ENCODE data around the gene TSC1. TPM values are rescaled to one million over a fixed set of nuclear protein-coding genes. Genes with fewer than 3 reads are reported as not detected.

The TSC1 gene
- total RNA-seq, 4 donors from 2014 or later: 36.7 to 45.3 (median 39.7) TPM

GRCh38 chr9:132983491-132984201, 39.2 kb upstream of the TSC1 start:
- H3K9me3 ChIP-seq: no peaks in the 10 kb centered on the region
- no peak for DNase-seq
- no peaks in the 10 kb centered on the region for H3K36me3 ChIP-seq
- intact Hi-C loops (cut with DNase I; ENCODE audit: low total_unique reads) (no loop called here), in situ Hi-C loops (cut with MboI; ENCODE audit: low sequenced_read_pairs in 4 of 4) (no loop called here)
- no peak for ATAC-seq
- TF ChIP-seq, protein P1, sequence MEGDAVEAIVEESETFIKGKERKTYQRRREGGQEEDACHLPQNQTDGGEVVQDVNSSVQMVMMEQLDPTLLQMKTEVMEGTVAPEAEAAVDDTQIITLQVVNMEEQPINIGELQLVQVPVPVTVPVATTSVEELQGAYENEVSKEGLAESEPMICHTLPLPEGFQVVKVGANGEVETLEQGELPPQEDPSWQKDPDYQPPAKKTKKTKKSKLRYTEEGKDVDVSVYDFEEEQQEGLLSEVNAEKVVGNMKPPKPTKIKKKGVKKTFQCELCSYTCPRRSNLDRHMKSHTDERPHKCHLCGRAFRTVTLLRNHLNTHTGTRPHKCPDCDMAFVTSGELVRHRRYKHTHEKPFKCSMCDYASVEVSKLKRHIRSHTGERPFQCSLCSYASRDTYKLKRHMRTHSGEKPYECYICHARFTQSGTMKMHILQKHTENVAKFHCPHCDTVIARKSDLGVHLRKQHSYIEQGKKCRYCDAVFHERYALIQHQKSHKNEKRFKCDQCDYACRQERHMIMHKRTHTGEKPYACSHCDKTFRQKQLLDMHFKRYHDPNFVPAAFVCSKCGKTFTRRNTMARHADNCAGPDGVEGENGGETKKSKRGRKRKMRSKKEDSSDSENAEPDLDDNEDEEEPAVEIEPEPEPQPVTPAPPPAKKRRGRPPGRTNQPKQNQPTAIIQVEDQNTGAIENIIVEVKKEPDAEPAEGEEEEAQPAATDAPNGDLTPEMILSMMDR (IDR thresholded peaks at IDR 0.05 in 4 of 5, conservative IDR thresholded peaks at IDR 0.05 in 1 of 5): no peak
- TF ChIP-seq POLR2A (IDR thresholded peaks at IDR 0.05): no peak
- peaks cover 12 to 25% (median 20%) of the 10 kb centered on the region in 3 donors for H3K27me3 ChIP-seq
- no peak overlapping the region for H3K27ac ChIP-seq
- H3K4me1 ChIP-seq: peaks cover 0 to 3% of the 10 kb centered on the region in 2 donors
- H3K4me3 ChIP-seq: no peak overlapping the region

GRCh38 chr9:132982458-132982857, 38.0 kb upstream of the TSC1 start:
- H3K36me3 ChIP-seq: no peaks in the 10 kb centered on the region
- in situ Hi-C loops (cut with MboI; ENCODE audit: low sequenced_read_pairs in 4 of 4) (no loop called here), intact Hi-C loops (cut with DNase I; ENCODE audit: low total_unique reads) (no loop called here)
- no peak overlapping the region for H3K4me3 ChIP-seq
- H3K27me3 ChIP-seq: peaks cover 23 to 36% (median 31%) of the 10 kb centered on the region in 3 donors
- TF ChIP-seq POLR2A (IDR thresholded peaks at IDR 0.05): no peak
- TF ChIP-seq, protein P1 (IDR thresholded peaks at IDR 0.05 in 4 of 5, conservative IDR thresholded peaks at IDR 0.05 in 1 of 5): no peak
- ATAC-seq (no peak), DNase-seq (no peak)
- no peaks in the 10 kb centered on the region for H3K9me3 ChIP-seq
- no peak overlapping the region for H3K27ac ChIP-seq
- peaks cover 0 to 3% of the 10 kb centered on the region in 2 donors for H3K4me1 ChIP-seq

DNA sequence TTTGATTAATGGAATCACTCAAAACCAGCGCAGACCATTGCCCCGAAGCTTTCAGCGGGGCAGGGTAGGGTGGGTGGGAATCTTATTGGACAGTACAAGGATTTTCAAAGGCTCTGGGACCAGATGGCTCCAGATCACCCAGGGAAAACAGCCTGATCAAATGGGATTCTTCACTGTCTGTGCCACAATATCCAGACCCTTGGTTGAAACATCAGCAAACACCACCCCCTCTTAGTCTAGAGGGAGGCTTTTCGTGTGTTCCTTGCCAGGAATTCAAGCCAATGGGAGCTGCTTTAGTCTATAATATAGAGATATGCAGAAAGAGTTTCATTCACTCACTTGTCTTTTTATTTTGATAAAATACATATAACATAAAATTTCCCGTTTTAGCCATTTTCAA, 35.7 kb upstream of the TSC1 start:
- DNase-seq (no peak), ATAC-seq (no peak)
- Histone ChIP-seq H3K4me1 (no peaks in the 10 kb centered on the region), H3K27me3 (peaks cover 33 to 46% (median 41%) of the 10 kb centered on the region in 3 donors), H3K36me3 (no peaks in the 10 kb centered on the region), H3K27ac (no peak overlapping the region), H3K9me3 (no peaks in the 10 kb centered on the region), H3K4me3 (no peak overlapping the region)
- no peak for TF ChIP-seq POLR2A (IDR thresholded peaks at IDR 0.05)
- TF ChIP-seq, protein P1 (IDR thresholded peaks at IDR 0.05 in 4 of 5, conservative IDR thresholded peaks at IDR 0.05 in 1 of 5): no peak
- in situ Hi-C loops (cut with MboI; ENCODE audit: low sequenced_read_pairs in 4 of 4) (no loop called here), intact Hi-C loops (cut with DNase I; ENCODE audit: low total_unique reads) (no loop called here)

- no peak for TF ChIP-seq POLR2A (IDR thresholded peaks at IDR 0.05)
- TF ChIP-seq, protein P1 (IDR thresholded peaks at IDR 0.05 in 4 of 5, conservative IDR thresholded peaks at IDR 0.05 in 1 of 5): no peak
- in situ Hi-C loops (cut with MboI; ENCODE audit: low sequenced_read_pairs in 4 of 4): no loop called here
- DNase-seq (no peak), ATAC-seq (no peak)
- Histone ChIP-seq H3K27ac (no peak within 1 kb of the TSS), H3K36me3 (no peaks in the 10 kb centered on the region), H3K4me1 (no peaks in the 10 kb centered on the region), H3K4me3 (no peak within 1 kb of the TSS), H3K9me3 (no peaks in the 10 kb centered on the region), H3K27me3 (peaks cover 34 to 47% (median 41%) of the 10 kb centered on the region in 3 donors)
- intact Hi-C loops (cut with DNase I; ENCODE audit: low total_unique reads): no loop called here
Observed at GRCh38 chr9:132978451-132979131, 34.2 kb upstream of the TSC1 start, which contains the start of gene GFI1B. GFI1B (plus strand) TSS chr9:132978694; CDS start chr9:132986679, 7,985 bp downstream.

Measured in gastrocnemius medialis (tissue), 4 donors.